ENCODE results near the gene SMIM45. TPM values are rescaled to one million over a fixed set of nuclear protein-coding genes. Genes with fewer than 3 reads are reported as not detected.

SMIM45 gene

GRCh38 chr22:42007922-42008321 is 56.0 kb downstream of the SMIM45 start:
- no peak overlapping the region for H4K8ac ChIP-seq (ENCODE audit: low read depth in 2 of 2, low read length in 2 of 2)
- H2BK5ac ChIP-seq (ENCODE audit: low read depth, low read length, poor library complexity, severe bottlenecking) = no peak overlapping the region
- DNase-seq = no peak
- H3K9ac ChIP-seq (ENCODE audit: low read depth, low read length) = no peak overlapping the region
- ATAC-seq (ENCODE audit: low read depth) = no peak
- H3K4ac ChIP-seq (ENCODE audit: low read depth, low read length) = no peak overlapping the region
- ChIA-PET POLR2A (ENCODE audit: unreplicated experiment) (no interaction called here), CTCF (no interaction called here)
- no peak overlapping the region for H2BK15ac ChIP-seq (ENCODE audit: low read depth, low read length)
- WGBS, 2 experiments (ENCODE audit: extremely low coverage in 2 of 2, insufficient read length in 1 of 2) = 67% methylated on average over 1 of the region's 4 CpGs; no CpG with 5 or more reads in 1 of the 2 experiments
- H3K56ac ChIP-seq (ENCODE audit: extremely low read depth, insufficient read depth, low read length) = no peak overlapping the region
- H4K5ac ChIP-seq (ENCODE audit: low read depth, low read length) = no peak overlapping the region
- TF ChIP-seq RAD21 (IDR thresholded peaks at IDR 0.05; ENCODE audit: low read length) (no peak), MAFK (IDR thresholded peaks at IDR 0.05; ENCODE audit: low read depth, low read length) (no peak), MXI1 (IDR thresholded peaks at IDR 0.05; ENCODE audit: borderline replicate concordance, low read depth, low read length) (no peak), MAZ (IDR thresholded peaks at IDR 0.05; ENCODE audit: borderline replicate concordance, low read depth, low read length) (no peak), CHD1 (IDR thresholded peaks at IDR 0.05; ENCODE audit: low read depth, low read length) (no peak), NFE2L2 (IDR thresholded peaks at IDR 0.05; ENCODE audit: low read depth, low read length) (no peak), RCOR1 (IDR thresholded peaks at IDR 0.05; ENCODE audit: insufficient replicate concordance, low read length) (no peak), SMC3 (IDR thresholded peaks at IDR 0.05; ENCODE audit: low read depth, low read length) (no peak), BHLHE40 (IDR thresholded peaks at IDR 0.05; ENCODE audit: low read depth, low read length) (no peak), CEBPB (IDR thresholded peaks at IDR 0.05; ENCODE audit: low read depth, low read length) (no peak), RFX5 (IDR thresholded peaks at IDR 0.05; ENCODE audit: low read depth, low read length) (no peak)
- intact Hi-C loops (cut with micrococcal nuclease) (no loop called here), in situ Hi-C loops (cut with MboI; ENCODE audit: low sequenced_read_pairs) (no loop called here), dilution Hi-C loops (cut with HindIII; ENCODE audit: low sequenced_read_pairs, unreplicated experiment) (no loop called here)
- no peaks in the 10 kb centered on the region for H3K36me3 ChIP-seq (ENCODE audit: control insufficient read depth, insufficient read depth, low read length)
- no peaks in the 10 kb centered on the region for H4K20me1 ChIP-seq (ENCODE audit: insufficient read depth, low read length)
- no TSS peak for BruUV-seq (replicated peaks)
- no peak overlapping the region for H3K4me2 ChIP-seq (ENCODE audit: low read depth, low read length)
- H2BK120ac ChIP-seq (ENCODE audit: low read depth, low read length) = no peak overlapping the region
- H3K9me3 ChIP-seq (ENCODE audit: control insufficient read depth, insufficient read depth, low read length) = peaks cover 2% of the 10 kb centered on the region
- H3K9me1 ChIP-seq (ENCODE audit: insufficient read depth, low read length) = no peaks in the 10 kb centered on the region
- no peaks in the 10 kb centered on the region for H3K27me3 ChIP-seq (ENCODE audit: control insufficient read depth, insufficient read depth, low read length)
- H3K23ac ChIP-seq (ENCODE audit: low read depth, low read length) = no peak overlapping the region
- no peak overlapping the region for H2BK20ac ChIP-seq (ENCODE audit: low read depth, low read length)
- H3K14ac ChIP-seq (replicated peaks; ENCODE audit: low read depth, low read length) = no peak overlapping the region
- no peak overlapping the region for H2AK5ac ChIP-seq (ENCODE audit: low read depth, low read length)
- no peak overlapping the region for H3K4me3 ChIP-seq (ENCODE audit: insufficient read depth, low read depth, low read length)
- no peak overlapping the region for H3K18ac ChIP-seq (ENCODE audit: low read depth, low read length)
- no peaks in the 10 kb centered on the region for H3K79me1 ChIP-seq (ENCODE audit: low read depth in 1 of 2, low read length in 2 of 2)
- no peak overlapping the region for H2AK9ac ChIP-seq (replicated peaks; ENCODE audit: low read depth, low read length, poor library complexity)
- no peak overlapping the region for H4K91ac ChIP-seq (ENCODE audit: insufficient read depth, low read depth, low read length)
- no peak overlapping the region for H3K27ac ChIP-seq (ENCODE audit: insufficient read depth, low read length)
- H2AFZ ChIP-seq (replicated peaks; ENCODE audit: low read length, poor library complexity) = no peak overlapping the region
- no peaks in the 10 kb centered on the region for H3K4me1 ChIP-seq (ENCODE audit: control insufficient read depth, insufficient read depth, low read length)

Other genes with a start within 250 kb of the SMIM45 start
- 6.1 and 7.0 TPM in 2 replicates for gene CCDC134, start 151.5 kb upstream of the SMIM45 start, total RNA-seq (2012; rRNA removed)
- gene CCDC134, start 151.5 kb upstream of the SMIM45 start, polyA plus RNA-seq (2012; rRNA removed) = 5.1 and 7.5 TPM in 2 replicates
- 8.1 and 9.2 TPM in 2 replicates for gene SREBF2, start 119.0 kb upstream of the SMIM45 start, total RNA-seq (2012; rRNA removed)
- 47.4 and 50.1 TPM in 2 replicates for gene SREBF2, start 119.0 kb upstream of the SMIM45 start, polyA plus RNA-seq (2012; rRNA removed)
- not detected in 2 replicates for gene SHISA8, start 37.1 kb upstream of the SMIM45 start, total RNA-seq (2012; rRNA removed)
- gene SHISA8, start 37.1 kb upstream of the SMIM45 start, polyA plus RNA-seq (2012; rRNA removed) = not detected in 2 replicates
- gene TNFRSF13C, start 25.3 kb upstream of the SMIM45 start, total RNA-seq (2012; rRNA removed) = under 0.01 TPM in 1 of 2 replicates, not detected in the other
- 0.14 and 0.16 TPM in 2 replicates for gene TNFRSF13C, start 25.3 kb upstream of the SMIM45 start, polyA plus RNA-seq (2012; rRNA removed)
- gene CENPM, start 5.0 kb upstream of the SMIM45 start, total RNA-seq (2012; rRNA removed) = 14.7 and 18.1 TPM in 2 replicates
- gene CENPM, start 5.0 kb upstream of the SMIM45 start, polyA plus RNA-seq (2012; rRNA removed) = 20.1 and 31.3 TPM in 2 replicates
- gene SEPTIN3, start 17.3 kb downstream of the SMIM45 start, total RNA-seq (2012; rRNA removed) = under 0.01 and 0.18 TPM in 2 replicates
- 0.14 and 0.15 TPM in 2 replicates for gene SEPTIN3, start 17.3 kb downstream of the SMIM45 start, polyA plus RNA-seq (2012; rRNA removed)
- not detected in 2 replicates for gene WBP2NL, start 46.6 kb downstream of the SMIM45 start, total RNA-seq (2012; rRNA removed)
- not detected in 2 replicates for gene WBP2NL, start 46.6 kb downstream of the SMIM45 start, polyA plus RNA-seq (2012; rRNA removed)
- gene NAGA, start 118.7 kb downstream of the SMIM45 start, total RNA-seq (2012; rRNA removed) = 34.4 and 44.8 TPM in 2 replicates
- 34.3 and 38.6 TPM in 2 replicates for gene NAGA, start 118.7 kb downstream of the SMIM45 start, polyA plus RNA-seq (2012; rRNA removed)
- 6.1 and 6.5 TPM in 2 replicates for gene PHETA2, start 122.1 kb downstream of the SMIM45 start, total RNA-seq (2012; rRNA removed)
- 10.0 and 10.9 TPM in 2 replicates for gene PHETA2, start 122.1 kb downstream of the SMIM45 start, polyA plus RNA-seq (2012; rRNA removed)
- 2.3 and 2.5 TPM in 2 replicates for gene SMDT1, start 127.5 kb downstream of the SMIM45 start, total RNA-seq (2012; rRNA removed)
- gene SMDT1, start 127.5 kb downstream of the SMIM45 start, polyA plus RNA-seq (2012; rRNA removed) = 15.0 and 15.7 TPM in 2 replicates
- gene NDUFA6, start 138.6 kb downstream of the SMIM45 start, total RNA-seq (2012; rRNA removed) = 48.8 and 92.2 TPM in 2 replicates
- 81.4 and 89.0 TPM in 2 replicates for gene NDUFA6, start 138.6 kb downstream of the SMIM45 start, polyA plus RNA-seq (2012; rRNA removed)
- under 0.01 TPM in 2 replicates for gene CYP2D6, start 178.7 kb downstream of the SMIM45 start, total RNA-seq (2012; rRNA removed)
- gene CYP2D6, start 178.7 kb downstream of the SMIM45 start, polyA plus RNA-seq (2012; rRNA removed) = 0.24 TPM in 2 replicates

Data from IMR-90 (cell line).